ENCODE measurements around the gene MTHFSD. TPM values are rescaled to one million over a fixed set of nuclear protein-coding genes. Genes with fewer than 3 reads are reported as not detected.

Gene MTHFSD
- total and polyA plus RNA-seq, 2 donors (not counting 3 experiments of a cell fraction or from before 2014, with no cell fraction given): 16.7 to 21.1 TPM

DNA sequence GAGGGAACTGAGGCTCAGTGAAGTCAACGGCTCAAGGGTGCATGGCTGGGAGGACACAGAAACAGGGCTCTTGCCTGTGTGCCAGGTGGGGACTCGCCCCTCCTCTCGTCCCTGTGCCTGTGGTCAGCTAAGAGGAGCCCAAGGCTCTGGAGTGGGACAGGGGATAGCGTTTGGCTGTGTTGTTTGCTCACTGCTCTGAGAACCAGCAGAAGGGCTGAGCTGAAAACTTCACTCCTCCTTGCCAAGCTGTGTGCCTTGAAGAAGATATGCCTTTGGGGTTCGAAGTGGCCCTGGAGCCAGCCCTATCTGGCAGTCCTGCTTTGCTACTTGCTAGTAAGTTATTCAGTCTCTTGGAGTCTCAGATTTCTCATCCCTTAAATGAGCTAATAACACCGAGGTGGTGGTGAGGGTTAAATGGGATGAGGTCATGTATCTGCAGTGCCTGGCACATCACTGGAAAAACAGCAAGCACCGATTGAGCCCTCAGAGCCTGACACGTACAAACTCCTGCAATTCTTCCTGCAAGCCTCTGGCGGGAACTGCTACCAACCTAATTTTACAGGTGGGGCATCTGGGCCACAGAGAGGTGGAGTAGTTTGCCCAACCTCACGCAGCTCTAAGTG is 41.1 kb upstream of the MTHFSD start:
- BruUV-seq (replicated peaks): no TSS peak
- Histone ChIP-seq H3K79me2 (ENCODE audit: control insufficient read depth, insufficient read depth, low read length) (no peaks in the 10 kb centered on the region), H3K4me1 (ENCODE audit: control insufficient read depth, extremely low read depth, insufficient read depth, low read length) (peaks cover 7% of the 10 kb centered on the region), H3K27me3 (ENCODE audit: control insufficient read depth in 2 of 2, insufficient read depth in 2 of 2, low read length in 2 of 2) (no peaks in the 10 kb centered on the region), H4K20me1 (replicated peaks; ENCODE audit: control insufficient read depth, extremely low read depth, insufficient read depth, low read length) (no peaks in the 10 kb centered on the region), H3K9me3 (replicated peaks; ENCODE audit: control insufficient read depth, insufficient read depth, low read length) (no peaks in the 10 kb centered on the region), H3K9ac (replicated peaks; ENCODE audit: extremely low read depth, insufficient read depth, low read length) (no peak overlapping the region), H3K4me2 (ENCODE audit: insufficient read depth, low read length) (no peak overlapping the region), H3K27ac (ENCODE audit: insufficient read depth, low read depth, low read length) (no peak overlapping the region), H2AFZ (ENCODE audit: low read depth, low read length) (no peak overlapping the region), H3K36me3 (ENCODE audit: control insufficient read depth in 2 of 2, extremely low read depth in 1 of 2, insufficient read depth in 2 of 2, low read length in 2 of 2) (no peaks in the 10 kb centered on the region), H3K9me1 (replicated peaks; ENCODE audit: control insufficient read depth, extremely low read depth, insufficient read depth, low read length) (no peaks in the 10 kb centered on the region), H3K4me3 (replicated peaks in 1 of 3; ENCODE audit: insufficient read depth in 1 of 3, low read depth in 1 of 3, low read length in 3 of 3) (no peak overlapping the region)
- intact Hi-C loops (cut with micrococcal nuclease) (no loop called here), dilution Hi-C loops (cut with MboI; ENCODE audit: extremely low pct_ligation_motif_present, low sequenced_read_pairs) (no loop called here)
- POLR2A ChIA-PET: no interaction called here
- DNase-seq (ENCODE audit: low read depth, low spot score) (no peak), FAIRE-seq (no peak)
- no peak for TF ChIP-seq CTCF (IDR thresholded peaks at IDR 0.05; ENCODE audit: extremely low read depth in 1 of 2, insufficient read depth in 1 of 2, low read depth in 1 of 2, low read length in 2 of 2)
- TF ChIP-seq POLR2A (IDR thresholded peaks at IDR 0.05; ENCODE audit: low read depth, low read length): no peak
- no peak for TF ChIP-seq POLR2AphosphoS5 (IDR thresholded peaks at IDR 0.05; ENCODE audit: insufficient read depth, low read depth, low read length)
- no peak for TF ChIP-seq GATA2 (IDR thresholded peaks at IDR 0.05; ENCODE audit: insufficient read depth, insufficient read length, low read depth, low read length)
- no peak for TF ChIP-seq MYC (IDR thresholded peaks at IDR 0.05; ENCODE audit: low read depth, low read length)
- CTCF ChIA-PET: interaction anchor here (0.8 kb wide), 1 partner anchor 9 kb away, joined by 3 read pairs; no protein-coding TSS in a partner anchor

DNA sequence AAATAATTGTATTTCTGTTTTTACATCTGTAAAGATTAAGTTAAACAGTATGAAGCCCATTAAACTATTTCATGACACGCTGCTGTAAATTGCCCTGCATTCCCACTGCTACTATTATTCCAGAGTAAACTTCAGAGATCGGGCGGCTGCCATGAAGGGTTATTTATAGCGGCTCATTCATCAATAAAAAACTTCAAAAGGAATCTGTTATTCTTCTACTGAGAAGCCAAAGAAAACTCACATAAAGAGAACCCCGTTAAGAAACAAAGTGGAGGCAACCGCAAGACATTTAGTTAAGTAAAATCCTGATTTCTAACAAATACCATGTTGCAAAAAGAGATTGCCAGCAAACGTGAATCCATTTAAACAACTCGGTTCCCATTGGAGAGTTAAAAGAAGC is 39.7 kb upstream of the MTHFSD start:
- no peak overlapping the region for H3K27ac ChIP-seq (ENCODE audit: insufficient read depth, low read depth, low read length)
- BruUV-seq (replicated peaks): no TSS peak
- CTCF ChIA-PET: no interaction called here
- H3K4me2 ChIP-seq (ENCODE audit: insufficient read depth, low read length): no peak overlapping the region
- dilution Hi-C loops (cut with MboI; ENCODE audit: extremely low pct_ligation_motif_present, low sequenced_read_pairs): no loop called here
- no peaks in the 10 kb centered on the region for H4K20me1 ChIP-seq (replicated peaks; ENCODE audit: control insufficient read depth, extremely low read depth, insufficient read depth, low read length)
- no peak for FAIRE-seq
- H3K9me3 ChIP-seq (replicated peaks; ENCODE audit: control insufficient read depth, insufficient read depth, low read length): no peaks in the 10 kb centered on the region
- no peaks in the 10 kb centered on the region for H3K79me2 ChIP-seq (ENCODE audit: control insufficient read depth, insufficient read depth, low read length)
- no peak for DNase-seq (ENCODE audit: low read depth, low spot score)
- peaks cover 17% of the 10 kb centered on the region for H3K4me1 ChIP-seq (ENCODE audit: control insufficient read depth, extremely low read depth, insufficient read depth, low read length)
- H2AFZ ChIP-seq (ENCODE audit: low read depth, low read length): no peak overlapping the region
- H3K36me3 ChIP-seq (ENCODE audit: control insufficient read depth in 2 of 2, extremely low read depth in 1 of 2, insufficient read depth in 2 of 2, low read length in 2 of 2): no peaks in the 10 kb centered on the region
- POLR2A ChIA-PET: no interaction called here
- no peak overlapping the region for H3K9ac ChIP-seq (replicated peaks; ENCODE audit: extremely low read depth, insufficient read depth, low read length)
- TF ChIP-seq EZH2 (IDR thresholded peaks at IDR 0.05; ENCODE audit: borderline replicate concordance, low read depth, low read length, severe bottlenecking) (no peak), JUN (IDR thresholded peaks at IDR 0.05; ENCODE audit: borderline replicate concordance, insufficient read depth, insufficient read length, low read depth) (no peak), GATA2 (IDR thresholded peaks at IDR 0.05; ENCODE audit: insufficient read depth, insufficient read length, low read depth, low read length) (no peak), CTCF (IDR thresholded peaks at IDR 0.05; ENCODE audit: extremely low read depth in 1 of 2, insufficient read depth in 1 of 2, low read depth in 1 of 2, low read length in 2 of 2) (no peak)
- H3K4me3 ChIP-seq (replicated peaks in 1 of 3; ENCODE audit: insufficient read depth in 1 of 3, low read depth in 1 of 3, low read length in 3 of 3): no peak overlapping the region
- H3K9me1 ChIP-seq (replicated peaks; ENCODE audit: control insufficient read depth, extremely low read depth, insufficient read depth, low read length): no peaks in the 10 kb centered on the region
- no peaks in the 10 kb centered on the region for H3K27me3 ChIP-seq (ENCODE audit: control insufficient read depth in 2 of 2, insufficient read depth in 2 of 2, low read length in 2 of 2)
- intact Hi-C loops (cut with micrococcal nuclease): no loop called here
